Colonic mucosa (tissue), 4 donors: ENCODE results near the gene CLDN17. TPM values are rescaled to one million over a fixed set of nuclear protein-coding genes. Genes with fewer than 3 reads are reported as not detected.

ENCODE experiments used
- DNase-seq: peaks from one replicate; pipeline ENCODE4 v3.0.0-alpha.2; 2020
- H3K27ac ChIP-seq: fragments of 200-600 bp; one replicate; pipeline ENCODE4 v1.8.0; 2021
- H3K27me3 ChIP-seq: fragments of 200-600 bp; one replicate; pipeline ENCODE4 v1.8.0; 2021
- H3K36me3 ChIP-seq: fragments of 200-600 bp; one replicate; pipeline ENCODE4 v1.8.0; 2021
- H3K4me1 ChIP-seq: fragments of 200-600 bp; one replicate; pipeline ENCODE4 v1.8.0; 2021; ENCODE audit warnings: mild to moderate bottlenecking
- H3K4me3 ChIP-seq: fragments of 200-600 bp; one replicate; pipeline ENCODE4 v1.8.0; 2021
- H3K9ac ChIP-seq, 2 donors: one replicate each; pipeline ENCODE4 v1.7.0; 2013; ENCODE audit warnings: control low read depth in 2 of 2, low read depth in 2 of 2, low read length in 2 of 2
- H3K9me3 ChIP-seq: fragments of 200-600 bp; one replicate; pipeline ENCODE4 v1.8.0; 2021
- intact Hi-C: fragments of 100-400 bp; cut with DNase I; formaldehyde crosslinking; loops from one replicate; pipeline ENCODE4 v1.14.1; 2022
- total RNA-seq, 2 donors: library from RNA; stranded (reverse); fragmentation: NEBNext Ultra II Directional in 1 of 2; extraction: Animal tissue kit (Norgen Biotek cat#: 25700) in 1 of 2; gene quantifications; one replicate each; pipeline ENCODE4 v1.2.1, GENCODE V29; 2021
- TF ChIP-seq, protein P1 (sequence below): fragments of 200-600 bp; IDR thresholded peaks from one replicate; pipeline ENCODE4 v1.8.0; 2022; ENCODE audit warnings: antibody characterized with exemption, mild to moderate bottlenecking
- donor health status: healthy.
- donor health status: DM: no; HTN: no; CAD: no.
- donor health status: DM: no; HTN: no; CAD: no.

The CLDN17 gene
- total RNA-seq, 2 donors from 2014 or later = not detected

DNA sequence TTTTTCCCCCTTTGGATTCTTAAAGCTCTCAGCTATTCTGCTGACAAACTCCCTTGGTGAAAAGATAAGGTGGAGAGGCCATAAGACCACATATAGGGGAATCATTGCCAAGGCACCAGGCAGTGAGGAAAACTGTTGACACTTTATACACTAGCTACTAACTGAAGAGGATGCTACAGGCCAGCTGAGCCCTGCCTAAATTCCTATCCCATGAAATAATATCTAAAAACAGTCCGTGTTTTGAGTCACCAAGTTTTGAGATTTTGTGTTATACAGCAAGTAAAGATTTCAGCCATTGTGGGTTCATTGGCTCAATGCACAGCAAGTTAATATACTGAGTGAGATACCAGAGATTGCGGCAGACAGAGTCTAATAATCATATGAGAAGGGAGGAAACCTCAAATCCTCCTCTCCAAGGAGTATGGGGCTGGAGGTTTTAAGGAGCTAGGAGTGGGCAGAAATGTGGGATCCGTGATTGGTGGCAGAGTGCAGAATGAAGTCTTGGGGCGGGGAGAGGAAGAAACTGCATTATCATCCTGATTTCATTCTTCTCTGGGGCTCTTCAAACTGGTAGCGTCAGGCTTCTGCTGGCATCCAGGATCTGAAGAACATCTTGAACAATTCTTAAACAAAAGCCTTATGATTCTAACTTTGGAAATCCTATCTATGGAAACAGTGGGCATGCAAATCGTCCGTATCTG is 40.1 kb upstream of the CLDN17 start:
- TF ChIP-seq, protein P1, sequence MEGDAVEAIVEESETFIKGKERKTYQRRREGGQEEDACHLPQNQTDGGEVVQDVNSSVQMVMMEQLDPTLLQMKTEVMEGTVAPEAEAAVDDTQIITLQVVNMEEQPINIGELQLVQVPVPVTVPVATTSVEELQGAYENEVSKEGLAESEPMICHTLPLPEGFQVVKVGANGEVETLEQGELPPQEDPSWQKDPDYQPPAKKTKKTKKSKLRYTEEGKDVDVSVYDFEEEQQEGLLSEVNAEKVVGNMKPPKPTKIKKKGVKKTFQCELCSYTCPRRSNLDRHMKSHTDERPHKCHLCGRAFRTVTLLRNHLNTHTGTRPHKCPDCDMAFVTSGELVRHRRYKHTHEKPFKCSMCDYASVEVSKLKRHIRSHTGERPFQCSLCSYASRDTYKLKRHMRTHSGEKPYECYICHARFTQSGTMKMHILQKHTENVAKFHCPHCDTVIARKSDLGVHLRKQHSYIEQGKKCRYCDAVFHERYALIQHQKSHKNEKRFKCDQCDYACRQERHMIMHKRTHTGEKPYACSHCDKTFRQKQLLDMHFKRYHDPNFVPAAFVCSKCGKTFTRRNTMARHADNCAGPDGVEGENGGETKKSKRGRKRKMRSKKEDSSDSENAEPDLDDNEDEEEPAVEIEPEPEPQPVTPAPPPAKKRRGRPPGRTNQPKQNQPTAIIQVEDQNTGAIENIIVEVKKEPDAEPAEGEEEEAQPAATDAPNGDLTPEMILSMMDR = no peak
- Histone ChIP-seq H3K27me3 (no peaks in the 10 kb centered on the region), H3K9me3 (no peaks in the 10 kb centered on the region), H3K36me3 (no peaks in the 10 kb centered on the region), H3K27ac (no peak overlapping the region), H3K9ac (no peak overlapping the region), H3K4me1 (no peaks in the 10 kb centered on the region), H3K4me3 (no peak overlapping the region)
- intact Hi-C loops = no loop called here
- no peak for DNase-seq

DNA sequence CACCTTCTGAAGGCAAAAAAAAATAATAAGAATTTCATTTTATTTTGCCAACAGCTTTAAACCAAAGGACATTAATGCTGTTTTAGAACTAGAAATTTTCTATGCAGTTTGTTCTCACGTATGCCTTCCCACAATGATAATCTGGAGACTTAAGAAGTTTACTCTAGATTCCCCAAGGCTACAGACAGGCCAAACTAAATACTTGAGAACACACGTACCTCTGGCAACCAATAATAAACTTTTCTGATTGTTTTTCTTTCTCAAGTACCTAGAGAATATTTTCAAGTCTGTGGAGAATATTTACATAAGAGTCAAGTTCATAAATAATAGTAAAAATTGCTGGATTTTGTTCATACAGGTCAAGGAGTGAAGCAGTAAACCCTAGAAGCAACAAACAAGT is 33.4 kb upstream of the CLDN17 start:
- H3K27ac ChIP-seq = no peak overlapping the region
- H3K27me3 ChIP-seq = no peaks in the 10 kb centered on the region
- H3K4me1 ChIP-seq = no peaks in the 10 kb centered on the region
- H3K36me3 ChIP-seq = no peaks in the 10 kb centered on the region
- no peak overlapping the region for H3K4me3 ChIP-seq
- TF ChIP-seq, protein P1 = no peak
- intact Hi-C loops = loop anchor here (10.0 kb wide), 1 partner anchor 125 kb away; no protein-coding TSS in a partner anchor
- no peak for DNase-seq
- H3K9me3 ChIP-seq = no peaks in the 10 kb centered on the region
- no peak overlapping the region for H3K9ac ChIP-seq

- Histone ChIP-seq H3K9me3 (no peaks in the 10 kb centered on the region), H3K9ac (no peak overlapping the region), H3K27ac (no peak overlapping the region), H3K4me1 (no peaks in the 10 kb centered on the region), H3K36me3 (no peaks in the 10 kb centered on the region), H3K27me3 (no peaks in the 10 kb centered on the region), H3K4me3 (no peak overlapping the region)
- peak; percentile 47 for DNase-seq
- TF ChIP-seq, protein P1 = peak; percentile 42
- intact Hi-C loops = loop anchor here (5.0 to 10.0 kb wide), 2 partner anchors 120 to 147 kb away; no protein-coding TSS in a partner anchor
Observed at GRCh38 chr21:30194701-30195299, 28.2 kb upstream of the CLDN17 start.

GRCh38 chr21:30193201-30193600 is 26.6 kb upstream of the CLDN17 start:
- no peak overlapping the region for H3K27ac ChIP-seq
- TF ChIP-seq, protein P1 = no peak
- no peaks in the 10 kb centered on the region for H3K4me1 ChIP-seq
- H3K36me3 ChIP-seq = no peaks in the 10 kb centered on the region
- no peak overlapping the region for H3K9ac ChIP-seq
- H3K9me3 ChIP-seq = no peaks in the 10 kb centered on the region
- no peaks in the 10 kb centered on the region for H3K27me3 ChIP-seq
- intact Hi-C loops = loop anchor here (5.0 to 10.0 kb wide), 2 partner anchors 118 to 146 kb away; no protein-coding TSS in a partner anchor
- DNase-seq = no peak
- H3K4me3 ChIP-seq = no peak overlapping the region

GRCh38 chr21:30190554-30190953 is 23.9 kb upstream of the CLDN17 start:
- Histone ChIP-seq H3K27me3 (no peaks in the 10 kb centered on the region), H3K9me3 (no peaks in the 10 kb centered on the region), H3K9ac (no peak overlapping the region), H3K4me3 (no peak overlapping the region), H3K36me3 (no peaks in the 10 kb centered on the region), H3K4me1 (no peaks in the 10 kb centered on the region), H3K27ac (no peak overlapping the region)
- DNase-seq = no peak
- intact Hi-C loops = loop anchor here (5.0 to 10.0 kb wide), 2 partner anchors 116 to 143 kb away; no protein-coding TSS in a partner anchor
- TF ChIP-seq, protein P1 = no peak
